GM23338 (cell line): ENCODE measurements around the gene SCN4B. TPM values are rescaled to one million over a fixed set of nuclear protein-coding genes. Genes with fewer than 3 reads are reported as not detected.

ENCODE experiments used
- ATAC-seq: fragments of 200-7000 bp; cut with Tn5 transposase; 3 replicates; pipeline ENCODE4 v1.9.1; 2020
- DNase-seq: peaks from one replicate; pipeline ENCODE4 v3.0.0-alpha.2; 2015; ENCODE audit warnings: low spot score
- H2AFZ ChIP-seq: fragments of 200-600 bp; sonication (generic); 2 replicates; pipeline ENCODE4 v1.8.0; 2016; ENCODE audit warnings: antibody characterized with exemption, mild to moderate bottlenecking, moderate library complexity
- H3F3A ChIP-seq: fragments of 200-600 bp; sonication (generic); replicated peaks from 2 replicates; pipeline ENCODE4 v1.8.0; 2017; ENCODE audit warnings: antibody characterized with exemption, mixed run types, low read depth
- H3K27ac ChIP-seq: fragments of 200-600 bp; sonication (generic); 2 replicates; pipeline ENCODE4 v1.6.1; 2016; ENCODE audit warnings: low read depth
- H3K27me3 ChIP-seq: fragments of 200-600 bp; sonication (generic); 2 replicates; pipeline ENCODE4 v1.8.0; 2016; ENCODE audit warnings: mild to moderate bottlenecking, mixed run types, moderate library complexity; ENCODE audit not compliant: insufficient read depth
- H3K36me3 ChIP-seq: fragments of 200-600 bp; sonication (generic); 2 replicates; pipeline ENCODE4 v1.8.0; 2016; ENCODE audit warnings: mild to moderate bottlenecking; ENCODE audit not compliant: insufficient read depth
- H3K4me1 ChIP-seq: fragments of 200-600 bp; sonication (generic); 2 replicates; pipeline ENCODE4 v1.8.0; 2016; ENCODE audit warnings: mild to moderate bottlenecking, moderate library complexity; ENCODE audit not compliant: insufficient read depth
- H3K4me2 ChIP-seq: fragments of 200-600 bp; sonication (generic); 2 replicates; pipeline ENCODE4 v1.7.1; 2017; ENCODE audit warnings: mixed run types
- H3K4me3 ChIP-seq: fragments of 200-600 bp; sonication (generic); 2 replicates; pipeline ENCODE4 v1.6.1; 2016; ENCODE audit warnings: mixed run types
- H3K79me2 ChIP-seq: fragments of 200-600 bp; sonication (generic); replicated peaks from 2 replicates; pipeline ENCODE4 v1.8.0; 2017; ENCODE audit warnings: mild to moderate bottlenecking; ENCODE audit not compliant: insufficient read depth
- H3K9me2 ChIP-seq: fragments of 200-600 bp; sonication (generic); 2 replicates; pipeline ENCODE4 v1.8.0; 2017; ENCODE audit not compliant: insufficient read depth
- H4K20me1 ChIP-seq: fragments of 200-600 bp; sonication (generic); replicated peaks from 2 replicates; pipeline ENCODE4 v1.8.0; 2017; ENCODE audit warnings: mild to moderate bottlenecking; ENCODE audit not compliant: insufficient read depth
- H3K27ac Mint-ChIP-seq: 2 replicates; pipeline ENCODE4 v1.8.0; 2020; ENCODE audit warnings: inconsistent platforms, mild to moderate bottlenecking, moderate library complexity, mixed read lengths
- H3K27me3 Mint-ChIP-seq: 3 replicates; pipeline ENCODE4 v1.8.0; 2022; ENCODE audit warnings: low read depth, mild to moderate bottlenecking, moderate library complexity, mixed read lengths, inconsistent platforms; ENCODE audit not compliant: insufficient read depth, poor library complexity
- H3K36me3 Mint-ChIP-seq: 3 replicates; pipeline ENCODE4 v1.8.0; 2021; ENCODE audit warnings: low read depth, mild to moderate bottlenecking, inconsistent platforms, moderate library complexity, mixed read lengths
- H3K4me1 Mint-ChIP-seq: 3 replicates; pipeline ENCODE4 v1.8.0; 2020; ENCODE audit warnings: mild to moderate bottlenecking, inconsistent platforms, mixed read lengths
- H3K4me3 Mint-ChIP-seq: 3 replicates; pipeline ENCODE4 v1.8.0; 2021; ENCODE audit warnings: moderate library complexity, mild to moderate bottlenecking, inconsistent platforms, mixed read lengths
- H3K9me3 Mint-ChIP-seq: 3 replicates; pipeline ENCODE4 v1.8.0; 2020; ENCODE audit warnings: moderate library complexity, mild to moderate bottlenecking, inconsistent platforms, mixed read lengths
- CREB1 ChIP-seq: fragments of 250-450 bp; sonication (Bioruptor Pico); IDR thresholded peaks from 2 replicates; pipeline ENCODE4 v1.5.0; 2020; ENCODE audit warnings: low read depth, mild to moderate bottlenecking, moderate library complexity
- CTCF ChIP-seq, 2 experiments: fragments of 200-600 bp in 1 of 2; sonication (generic) in 1 of 2; conservative IDR thresholded peaks; 2 replicates each; pipeline versions ENCODE4 v1.5.1 to v1.6.1; 2016 to 2017; ENCODE audit warnings: antibody characterized with exemption in 2 of 2, low read depth in 2 of 2, mild to moderate bottlenecking in 2 of 2, moderate library complexity in 1 of 2
- ETS1 ChIP-seq: IDR thresholded peaks from 2 replicates; pipeline ENCODE4 v1.6.1; 2016; ENCODE audit warnings: antibody characterized with exemption
- EZH2 ChIP-seq: fragments of 200-600 bp; sonication (generic); IDR thresholded peaks from one replicate; pipeline ENCODE4 v1.8.0; 2017; ENCODE audit warnings: antibody characterized with exemption, mild to moderate bottlenecking, low read depth; ENCODE audit not compliant: unreplicated experiment
- EZH2phosphoT487 ChIP-seq: fragments of 200-600 bp; sonication (generic); IDR thresholded peaks from one replicate; pipeline ENCODE4 v1.8.1; 2018; ENCODE audit warnings: antibody characterized with exemption; ENCODE audit not compliant: unreplicated experiment
- JUNB ChIP-seq: IDR thresholded peaks from one replicate; pipeline ENCODE4 v1.6.1; 2016; ENCODE audit warnings: antibody characterized with exemption; ENCODE audit not compliant: unreplicated experiment
- NANOG ChIP-seq: IDR thresholded peaks from 2 replicates; pipeline ENCODE4 v1.6.1; 2016; ENCODE audit warnings: antibody characterized with exemption, borderline replicate concordance
- POLR2AphosphoS5 ChIP-seq: IDR thresholded peaks from 2 replicates; pipeline ENCODE4 v1.6.1; 2016; ENCODE audit warnings: antibody characterized with exemption, low read depth
- REST ChIP-seq: IDR thresholded peaks from one replicate; pipeline ENCODE4 v1.6.1; 2018; ENCODE audit warnings: antibody characterized with exemption; ENCODE audit not compliant: unreplicated experiment
- STAT1 ChIP-seq: IDR thresholded peaks from one replicate; pipeline ENCODE4 v1.6.1; 2016; ENCODE audit warnings: antibody characterized with exemption; ENCODE audit not compliant: unreplicated experiment
- ZNF114 ChIP-seq: fragments of 250-450 bp; sonication (Bioruptor Pico); IDR thresholded peaks from 2 replicates; pipeline ENCODE4 v1.5.0; 2020; ENCODE audit warnings: mild to moderate bottlenecking, moderate library complexity
- polyA plus RNA-seq: library from polyadenylated mRNA; unstranded; fragments of >200 nt; fragmentation: Nextera tagmentation; extraction: Ambion mirVana; gene quantifications from 2 replicates; pipeline ENCODE4 v1.2.1, GENCODE V29; 2016
- total RNA-seq: library from RNA; depleted of rRNA; stranded (reverse); fragments of >200 nt; shearing (Covaris generic); gene quantifications from 2 replicates; pipeline ENCODE4 v1.2.3, GENCODE V29; 2014

The SCN4B gene
- total and polyA plus RNA-seq, 2 experiments from 2014 or later = 0.45 to 3.0 TPM

- TF ChIP-seq CTCF (conservative IDR thresholded peaks at IDR 0.05; ENCODE audit: low read depth in 2 of 2) (no peak), CREB1 (CRISPR knock-in tag) (no peak), REST (no peak), STAT1 (no peak)
Measured at GRCh38 chr11:118142809-118143208, 9.8 kb downstream of the SCN4B start (continued).

- H3K4me3 ChIP-seq = no peak overlapping the region
- no peak for ATAC-seq
- Mint-ChIP-seq H3K4me3 (no peak overlapping the region), H3K27ac (no peak overlapping the region), H3K36me3 (no peaks in the 10 kb centered on the region), H3K4me1 (peaks cover 13% of the 10 kb centered on the region), H3K27me3 (peaks cover 24% of the 10 kb centered on the region), H3K9me3 (no peaks in the 10 kb centered on the region)
- H2AFZ ChIP-seq = no peak overlapping the region
- no peaks in the 10 kb centered on the region for H3K79me2 ChIP-seq
- H3K4me2 ChIP-seq = no peak overlapping the region
- H3K27ac ChIP-seq = no peak overlapping the region
- 0 out of 2 replicates have a peak, but pooled peaks cover 3% of the 10 kb centered on the region for H4K20me1 ChIP-seq
- no peak for DNase-seq
- H3K9me2 ChIP-seq = no peaks in the 10 kb centered on the region
- TF ChIP-seq ZNF114 (CRISPR knock-in tag) (no peak), ETS1 (no peak), JUNB (no peak)
- no peaks in the 10 kb centered on the region for H3K36me3 ChIP-seq
- peaks cover 10% of the 10 kb centered on the region; the same call in 1 of the 2 replicates for H3K4me1 ChIP-seq
- no peaks in the 10 kb centered on the region for H3F3A ChIP-seq
- H3K27me3 ChIP-seq = peaks cover 40% of the 10 kb centered on the region
Measured at GRCh38 chr11:118142081-118142480, 10.5 kb downstream of the SCN4B start.

GRCh38 chr11:118139578-118139977 is 13.0 kb downstream of the SCN4B start:
- Histone ChIP-seq H3K4me1 (no peaks in the 10 kb centered on the region; the same call in 1 of the 2 replicates), H4K20me1 (no peaks in the 10 kb centered on the region), H3K27me3 (peaks cover 23% of the 10 kb centered on the region), H2AFZ (no peak overlapping the region), H3F3A (no peaks in the 10 kb centered on the region), H3K4me2 (no peak overlapping the region), H3K36me3 (no peaks in the 10 kb centered on the region), H3K79me2 (no peaks in the 10 kb centered on the region), H3K4me3 (no peak overlapping the region), H3K27ac (no peak overlapping the region), H3K9me2 (no peaks in the 10 kb centered on the region)
- Mint-ChIP-seq H3K27me3 (peaks cover 9% of the 10 kb centered on the region), H3K27ac (no peak overlapping the region), H3K9me3 (no peaks in the 10 kb centered on the region), H3K4me1 (peaks cover 10% of the 10 kb centered on the region), H3K4me3 (no peak overlapping the region), H3K36me3 (no peaks in the 10 kb centered on the region; the same call in 2 of the 3 replicates)
- ATAC-seq = no peak
- DNase-seq = no peak
- TF ChIP-seq JUNB = no peak
- TF ChIP-seq ZNF114 (CRISPR knock-in tag) = no peak
- TF ChIP-seq ETS1 = no peak
- TF ChIP-seq POLR2AphosphoS5 = no peak
- no peak for TF ChIP-seq EZH2phosphoT487
- TF ChIP-seq STAT1 = no peak
- TF ChIP-seq NANOG = no peak
- TF ChIP-seq REST = no peak
- TF ChIP-seq EZH2 = no peak
